ENCODE measurements around the gene ADARB1. TPM values are rescaled to one million over a fixed set of nuclear protein-coding genes. Genes with fewer than 3 reads are reported as not detected.
"Not testable (repeated sequence)": the region's sequence is repeated elsewhere in the genome, so short reads cannot be mapped to it uniquely, and the experiment has no call there.

The ADARB1 gene
- total and polyA plus RNA-seq, 2 donors (not counting 1 experiment from before 2014, with no cell fraction given), result 17.1 to 33.3 TPM

- H2AFZ ChIP-seq (ENCODE audit: insufficient read depth, low read depth, low read length, poor library complexity, severe bottlenecking); H3K27me3 Mint-ChIP-seq; DNase-seq; H3K27ac Mint-ChIP-seq; H3K9me3 ChIP-seq (ENCODE audit: control extremely low read depth in 1 of 3, control insufficient read depth in 2 of 3, insufficient read depth in 1 of 3, low read length in 2 of 3); H3K9ac ChIP-seq (ENCODE audit: low read length); H3K27me3 ChIP-seq (replicated peaks in 1 of 4; ENCODE audit: control extremely low read depth in 1 of 4, control insufficient read depth in 3 of 4, insufficient read depth in 4 of 4, low read length in 3 of 4); H3K4me1 ChIP-seq (ENCODE audit: control insufficient read depth in 2 of 2, insufficient read depth in 2 of 2, low read length in 2 of 2); intact Hi-C loops (cut with micrococcal nuclease); H3K4me3 Mint-ChIP-seq; H3K9me3 Mint-ChIP-seq (ENCODE audit: insufficient read depth); H3K4me2 ChIP-seq (replicated peaks; ENCODE audit: low read depth, low read length, poor library complexity, severe bottlenecking); H3K4me3 ChIP-seq (ENCODE audit: control extremely low read depth in 1 of 5, extremely low read depth in 1 of 5, insufficient read depth in 1 of 5, low read depth in 2 of 5, low read length in 4 of 5); H3K27ac ChIP-seq (ENCODE audit: low read length in 2 of 2); ATAC-seq (ENCODE audit: low read depth): not testable (repeated sequence)
- peaks cover 64% of the 10 kb centered on the region for H4K20me1 ChIP-seq (ENCODE audit: control insufficient read depth, insufficient read depth, low read length, poor library complexity, severe bottlenecking)
- CTCF ChIA-PET, result interaction anchor here (0.7 to 9.4 kb wide), 36 partner anchors 8 to 1133 kb away, joined by 3 to 355 read pairs (median 9); partner anchors contain the start of genes POFUT2, SLX9 and UBE2G2
- H3K36me3 ChIP-seq (replicated peaks in 1 of 2; ENCODE audit: control extremely low read depth in 1 of 2, control insufficient read depth in 1 of 2, extremely low read depth in 1 of 2, insufficient read depth in 2 of 2, low read length in 1 of 2), result peaks cover 0 to 27% of the 10 kb centered on the region in 2 experiments
- peaks cover 17% of the 10 kb centered on the region for H3K4me1 Mint-ChIP-seq
- POLR2A ChIA-PET, result interaction anchor here (0.7 kb wide), 1 partner anchor 149 kb away, joined by 4 read pairs; no protein-coding TSS in a partner anchor
- H3K79me2 ChIP-seq (ENCODE audit: control insufficient read depth, insufficient read depth, low read length), result peaks cover 64% of the 10 kb centered on the region
- WGBS (ENCODE audit: insufficient coverage), result 95% methylated on average over 6 of the region's 7 CpGs
These were observed 64.6 kb downstream of the ADARB1 start for GRCh38 chr21:45139003-45139360.

- 98% methylated on average over 6 of the region's 13 CpGs for WGBS (ENCODE audit: insufficient coverage)
These were observed 65.1 kb downstream of the ADARB1 start for GRCh38 chr21:45139473-45139872.

More at GRCh38 chr21:45139473-45139872, 65.1 kb downstream of the ADARB1 start:
- H3K27ac ChIP-seq (ENCODE audit: low read length in 2 of 2), result no peak overlapping the region
- TF ChIP-seq CTCF (IDR thresholded peaks at IDR 0.05) (no peak), EZH2 (IDR thresholded peaks at IDR 0.05; ENCODE audit: borderline replicate concordance, insufficient read depth, low read depth, low read length, poor library complexity, severe bottlenecking) (no peak)
- Mint-ChIP-seq H3K27ac (no peak overlapping the region), H3K4me3 (no peak overlapping the region), H3K9me3 (ENCODE audit: insufficient read depth) (no peaks in the 10 kb centered on the region), H3K4me1 (peaks cover 17% of the 10 kb centered on the region), H3K27me3 (no peaks in the 10 kb centered on the region)
- H3K4me3 ChIP-seq (ENCODE audit: control extremely low read depth in 1 of 5, extremely low read depth in 1 of 5, insufficient read depth in 1 of 5, low read depth in 2 of 5, low read length in 4 of 5), result no peak overlapping the region
- H3K9me3 ChIP-seq (ENCODE audit: control extremely low read depth in 1 of 3, control insufficient read depth in 2 of 3, insufficient read depth in 1 of 3, low read length in 2 of 3), result no peaks in the 10 kb centered on the region
- peaks cover 0 to 8% of the 10 kb centered on the region in 2 donors for H3K4me1 ChIP-seq (ENCODE audit: control insufficient read depth in 2 of 2, insufficient read depth in 2 of 2, low read length in 2 of 2)
- ChIA-PET CTCF (interaction anchor here (0.6 to 9.4 kb wide), 18 partner anchors 12 to 681 kb away, joined by 3 to 355 read pairs (median 12); no protein-coding TSS in a partner anchor), POLR2A (interaction anchor here (0.7 kb wide), 1 partner anchor 212 kb away, joined by 3 read pairs; no protein-coding TSS in a partner anchor)
- H3K27me3 ChIP-seq (replicated peaks in 1 of 4; ENCODE audit: control extremely low read depth in 1 of 4, control insufficient read depth in 3 of 4, insufficient read depth in 4 of 4, low read length in 3 of 4), result no peaks in the 10 kb centered on the region
- DNase-seq (no peak), ATAC-seq (ENCODE audit: low read depth) (no peak)
- H3K79me2 ChIP-seq (ENCODE audit: control insufficient read depth, insufficient read depth, low read length), result peaks cover 60% of the 10 kb centered on the region
- no peak overlapping the region for H3K4me2 ChIP-seq (replicated peaks; ENCODE audit: low read depth, low read length, poor library complexity, severe bottlenecking)
- no peak overlapping the region for H2AFZ ChIP-seq (ENCODE audit: insufficient read depth, low read depth, low read length, poor library complexity, severe bottlenecking)
- H3K9ac ChIP-seq (ENCODE audit: low read length), result no peak overlapping the region
- intact Hi-C loops (cut with micrococcal nuclease), result no loop called here
- peaks cover 0 to 27% of the 10 kb centered on the region in 2 experiments for H3K36me3 ChIP-seq (replicated peaks in 1 of 2; ENCODE audit: control extremely low read depth in 1 of 2, control insufficient read depth in 1 of 2, extremely low read depth in 1 of 2, insufficient read depth in 2 of 2, low read length in 1 of 2)
- H4K20me1 ChIP-seq (ENCODE audit: control insufficient read depth, insufficient read depth, low read length, poor library complexity, severe bottlenecking), result peaks cover 64% of the 10 kb centered on the region

Data from B cell (primary cell).